Small intestine (tissue), 7 donors: Measurements from ENCODE around the gene RNF212. TPM values are rescaled to one million over a fixed set of nuclear protein-coding genes. Genes with fewer than 3 reads are reported as not detected.

Experiments
- DNase-seq, 2 donors: peaks; one replicate each; pipeline versions ENCODE4 v3.0.0 to v3.0.0-alpha.2; 2013
- FAIRE-seq: peaks from 2 replicates; lab custom pipeline; 2012; peaks lifted over from hg19 to GRCh38; lab: Jason Lieb, UNC
- H3K27ac ChIP-seq, 3 donors: one replicate each; pipeline ENCODE4 v1.5.1; 2013; ENCODE audit warnings: low read length in 2 of 3, mild to moderate bottlenecking in 2 of 3, control low read depth in 1 of 3, inconsistent platforms in 1 of 3, low read depth in 1 of 3, moderate library complexity in 1 of 3
- H3K27me3 ChIP-seq, 3 donors: one replicate each; pipeline ENCODE4 v1.6.1; 2013; ENCODE audit warnings: low read length in 3 of 3, inconsistent platforms in 1 of 3; ENCODE audit not compliant: control insufficient read depth in 3 of 3, insufficient read depth in 3 of 3
- H3K36me3 ChIP-seq, 3 donors: one replicate each; pipeline ENCODE4 v1.6.1; 2013; ENCODE audit warnings: low read length in 3 of 3, inconsistent platforms in 1 of 3, low read depth in 1 of 3, mild to moderate bottlenecking in 1 of 3, moderate library complexity in 1 of 3; ENCODE audit not compliant: control insufficient read depth in 3 of 3, insufficient read depth in 2 of 3
- H3K4me1 ChIP-seq, 3 donors: one replicate each; pipeline ENCODE4 v1.6.1; 2013; ENCODE audit warnings: low read length in 2 of 3, inconsistent platforms in 1 of 3, low read depth in 1 of 3, mild to moderate bottlenecking in 1 of 3, moderate library complexity in 1 of 3; ENCODE audit not compliant: control insufficient read depth in 3 of 3, insufficient read depth in 2 of 3
- H3K4me3 ChIP-seq, 3 donors: one replicate each; pipeline ENCODE4 v1.5.1; 2013; ENCODE audit warnings: low read length in 3 of 3, control low read depth in 1 of 3, inconsistent platforms in 1 of 3, low read depth in 1 of 3, mild to moderate bottlenecking in 1 of 3, moderate library complexity in 1 of 3
- H3K9me3 ChIP-seq, 2 donors: one replicate each; pipeline ENCODE4 v1.6.1; 2013; ENCODE audit warnings: low read depth in 1 of 2, low read length in 1 of 2; ENCODE audit not compliant: control insufficient read depth in 2 of 2, insufficient read depth in 1 of 2
- WGBS, 3 donors: extraction: QIAGEN DNeasy Blood & Tissue Kit; methylation state at CpG; one replicate each; pipeline ENCODE4 v1.1.7; 2013; 5-methylcytosine and 5-hydroxymethylcytosine counted together
- polyA plus RNA-seq, 4 donors: library from polyadenylated mRNA; stranded (reverse) in 3 of 4; unstranded in 1 of 4; fragments of 200-250 nt in 3 of 4; fragments of 120-200 nt in 1 of 4; gene quantifications; one replicate each; pipeline versions ENCODE4 v1.2.1 to v1.2.3, GENCODE V29; 2013
- donor health status: healthy with polysubstance abuse.
- donor health status: control.
- donor health status: control.
- donor health status: Bipolar disorder and iron deficiency.
- donor health status: healthy.

RNF212 gene
- polyA plus RNA-seq, 4 donors: 1.4 to 2.2 (median 1.7) TPM; not detected in 1

DNA sequence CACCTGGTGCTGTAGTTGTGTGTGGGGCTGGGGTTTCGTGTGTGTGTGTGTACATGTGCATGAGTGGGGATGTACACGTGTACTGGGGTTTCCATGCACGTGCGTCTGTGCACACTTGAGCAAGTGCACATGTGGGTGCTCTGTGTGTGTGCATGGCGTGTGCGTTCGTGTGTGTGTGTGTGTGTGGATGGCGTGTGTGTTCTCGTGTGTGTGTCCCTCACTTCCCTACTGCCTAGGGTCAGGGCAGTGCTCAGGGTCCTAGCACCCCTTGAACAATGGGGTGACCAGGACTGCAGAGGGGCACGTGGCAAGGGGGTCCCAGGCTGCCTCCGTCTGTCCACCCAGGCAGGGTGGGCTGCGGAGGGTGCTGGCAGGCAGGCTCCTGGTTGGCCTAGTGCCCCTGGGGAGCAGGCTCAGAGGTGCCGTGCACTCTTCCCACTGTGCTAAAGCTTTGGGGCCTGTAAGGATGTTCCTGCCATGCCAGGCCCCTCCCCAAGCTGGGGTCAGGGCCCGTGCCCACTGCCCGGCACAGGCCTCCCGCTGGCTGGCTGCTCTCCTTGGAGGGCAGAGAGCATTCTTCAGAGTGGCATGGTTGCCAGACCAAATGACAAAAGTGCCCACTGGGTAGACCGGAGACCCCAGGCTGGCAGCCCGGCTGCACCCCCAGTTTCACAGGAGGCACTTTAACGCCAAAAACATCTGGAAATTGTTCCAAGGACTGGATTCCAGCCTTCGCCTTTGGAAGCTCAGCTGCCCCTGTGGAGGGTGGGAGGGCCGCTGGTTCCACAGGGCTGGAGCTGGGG lies 72.8 kb downstream of the RNF212 start:
- no peaks in the 10 kb centered on the region for H3K9me3 ChIP-seq
- H3K4me3 ChIP-seq: no peak overlapping the region
- DNase-seq: no peak
- 79 to 87% (median 81%) methylated on average over 21 of the region's 21 CpGs for WGBS, 3 donors
- H3K36me3 ChIP-seq: no peaks in the 10 kb centered on the region
- FAIRE-seq: no peak
- H3K27me3 ChIP-seq: peaks cover under 1 to 30% (median 3%) of the 10 kb centered on the region in 3 donors
- H3K4me1 ChIP-seq: peaks cover 0 to 4% (median 0%) of the 10 kb centered on the region in 3 donors
- no peak overlapping the region for H3K27ac ChIP-seq

DNA sequence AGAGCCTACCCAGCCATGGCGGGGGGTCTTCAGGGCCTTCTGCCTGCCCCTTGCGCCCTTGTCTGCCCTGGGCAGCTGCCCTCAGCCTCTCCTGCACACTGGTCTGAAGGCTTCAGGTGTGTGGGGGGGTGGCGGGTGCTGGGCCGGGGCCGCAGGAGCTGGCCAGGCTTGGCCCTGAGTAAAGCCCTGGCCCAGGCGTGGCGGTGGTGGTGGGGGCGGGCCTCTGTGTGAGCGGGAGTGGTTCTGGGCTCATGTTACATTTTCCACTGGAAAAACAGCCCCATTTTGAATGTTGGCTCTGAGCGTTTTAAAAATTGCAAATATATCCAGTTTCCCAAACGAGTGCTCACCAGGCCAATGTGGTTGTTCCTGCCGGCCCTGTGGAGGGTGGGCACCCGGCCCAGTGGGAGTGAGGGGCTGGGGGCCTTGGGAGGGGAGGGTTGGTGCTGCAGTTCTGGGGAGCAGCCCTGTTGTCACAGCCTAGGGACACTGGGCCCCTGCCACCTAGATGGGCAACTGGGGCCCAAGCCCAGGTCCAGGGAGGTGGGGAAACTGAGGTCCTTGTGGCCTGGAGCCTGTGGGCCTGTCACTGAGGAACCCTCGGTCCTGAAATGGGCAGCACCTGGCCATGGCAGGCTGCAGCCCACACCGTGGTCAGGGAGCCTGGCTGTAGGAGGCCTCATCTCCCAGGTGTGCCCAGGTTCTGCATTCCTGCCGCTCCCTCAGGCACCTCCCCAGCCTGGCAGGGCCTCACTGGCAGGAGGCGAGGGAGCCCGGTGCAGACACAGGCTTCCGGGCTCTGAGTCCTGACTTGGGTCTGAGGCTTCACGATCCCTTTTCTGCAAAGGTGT lies 73.6 kb downstream of the RNF212 start:
- Histone ChIP-seq H3K27ac (no peak overlapping the region), H3K9me3 (no peaks in the 10 kb centered on the region), H3K4me1 (peaks cover 0 to 4% (median 0%) of the 10 kb centered on the region in 3 donors), H3K27me3 (peaks cover 0 to 21% (median 1%) of the 10 kb centered on the region in 3 donors), H3K36me3 (no peaks in the 10 kb centered on the region), H3K4me3 (no peak overlapping the region)
- 53 to 67% (median 61%) methylated on average over 18 to 20 of the region's 20 CpGs for WGBS, 3 donors
- FAIRE-seq (no peak), DNase-seq (no peak)

DNA sequence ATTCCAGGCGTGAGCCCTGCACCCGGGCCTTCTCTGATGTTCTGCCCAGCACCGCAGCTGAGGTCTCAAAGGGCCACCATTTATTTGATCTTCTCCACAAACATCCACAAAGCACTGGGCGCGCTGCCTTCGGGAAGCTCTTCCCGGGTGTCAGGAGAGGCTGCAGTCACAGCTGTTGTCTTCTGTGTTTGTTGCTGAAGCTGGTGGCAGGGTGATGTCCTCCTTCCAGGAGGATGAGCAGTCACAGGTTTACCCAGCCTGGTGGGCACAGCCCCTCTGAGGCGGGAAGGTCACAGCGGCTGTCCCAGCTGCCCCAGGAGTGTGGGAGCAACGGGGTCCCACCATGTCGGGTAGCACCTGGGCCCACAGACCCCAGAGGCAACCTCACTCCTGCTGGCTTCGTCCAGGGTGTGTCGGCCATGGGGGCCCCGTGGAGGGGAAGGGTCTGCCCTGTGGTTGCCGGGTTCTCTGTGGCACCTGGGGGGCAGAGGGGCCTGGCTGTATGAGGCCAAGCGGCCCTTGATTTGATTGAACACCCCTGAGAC lies 74.3 kb downstream of the RNF212 start:
- H3K4me3 ChIP-seq: no peak overlapping the region
- H3K36me3 ChIP-seq: no peaks in the 10 kb centered on the region
- 79 to 83% (median 80%) methylated on average over 16 of the region's 16 CpGs for WGBS, 3 donors
- H3K4me1 ChIP-seq: peaks cover 0 to 4% (median 0%) of the 10 kb centered on the region in 3 donors
- DNase-seq (no peak), FAIRE-seq (no peak)
- H3K27ac ChIP-seq: no peak overlapping the region
- peaks cover 0 to 14% (median 0%) of the 10 kb centered on the region in 3 donors for H3K27me3 ChIP-seq
- no peaks in the 10 kb centered on the region for H3K9me3 ChIP-seq

DNA sequence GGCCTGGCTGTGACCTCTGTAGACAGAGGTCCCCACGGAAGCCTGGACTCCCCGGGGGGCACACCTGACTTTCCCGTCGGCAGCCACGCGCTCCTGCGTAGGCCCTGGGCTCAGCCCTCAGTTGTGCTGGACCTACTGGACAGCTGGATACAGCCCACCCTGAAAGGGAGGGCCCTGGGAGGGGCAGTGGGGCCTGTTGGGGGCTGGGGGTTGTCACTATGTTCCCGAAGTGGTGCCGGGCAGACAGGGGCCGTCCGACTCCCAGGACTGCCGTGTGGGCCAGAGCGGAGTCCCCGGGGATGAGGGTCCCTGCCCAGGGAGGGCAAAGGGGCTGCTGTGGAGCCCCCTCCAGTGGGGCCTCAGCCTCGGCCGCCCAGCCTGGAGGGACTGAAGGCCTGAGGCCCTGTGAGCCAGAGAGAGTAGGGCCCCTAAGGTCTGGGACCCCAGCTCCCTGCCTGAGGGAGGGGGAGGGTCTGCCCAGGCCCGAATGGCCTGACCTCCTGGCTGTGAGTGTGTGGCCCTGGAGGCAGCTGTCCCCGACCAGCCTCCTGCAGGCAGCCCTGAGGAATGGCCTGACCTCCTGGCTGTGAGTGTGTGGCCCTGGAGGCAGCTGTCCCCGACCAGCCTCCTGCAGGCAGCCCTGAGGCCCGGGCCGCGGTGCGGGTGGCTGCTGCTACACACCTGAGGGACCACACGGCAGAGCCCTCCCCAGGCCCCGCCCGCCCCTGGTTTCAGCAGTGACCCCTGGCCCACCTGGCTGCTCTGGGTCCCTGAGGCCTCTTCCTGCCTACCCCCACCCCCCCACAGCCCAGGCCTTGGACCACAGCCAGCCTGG lies 76.2 kb downstream of the RNF212 start:
- Histone ChIP-seq H3K27me3 (peaks cover 0 to 16% (median 0%) of the 10 kb centered on the region in 3 donors), H3K4me1 (peaks cover 0 to 4% (median 0%) of the 10 kb centered on the region in 3 donors), H3K36me3 (no peaks in the 10 kb centered on the region), H3K9me3 (no peaks in the 10 kb centered on the region), H3K27ac (no peak overlapping the region), H3K4me3 (no peak overlapping the region)
- 88 to 94% (median 89%) methylated on average over 21 to 26 of the region's 26 CpGs for WGBS, 3 donors
- no peak for DNase-seq
- FAIRE-seq: no peak

DNA sequence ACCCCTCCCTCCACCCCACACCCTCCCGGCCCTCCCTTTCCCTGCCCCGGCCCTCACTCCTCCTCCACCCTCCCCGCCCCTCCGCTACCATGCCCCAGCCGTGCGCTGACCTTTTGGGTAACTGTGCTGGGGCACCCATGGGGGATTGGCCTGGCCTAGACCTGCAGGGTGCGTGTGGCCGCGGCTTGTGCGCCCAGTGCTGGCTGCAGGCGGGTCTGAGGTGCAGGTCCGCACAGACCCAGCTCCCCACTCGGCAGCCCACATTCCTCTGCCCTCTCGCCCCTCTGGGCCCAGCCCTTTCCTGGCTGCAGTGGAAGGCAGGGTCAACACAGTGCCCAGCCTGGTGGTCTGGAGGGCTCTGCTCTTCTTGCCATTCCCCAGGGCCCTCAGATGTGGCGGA lies 77.3 kb downstream of the RNF212 start:
- H3K27ac ChIP-seq: no peak overlapping the region
- H3K4me3 ChIP-seq: no peak overlapping the region
- no peaks in the 10 kb centered on the region for H3K36me3 ChIP-seq
- DNase-seq (no peak), FAIRE-seq (no peak)
- peaks cover 0 to 4% (median 0%) of the 10 kb centered on the region in 3 donors for H3K4me1 ChIP-seq
- H3K27me3 ChIP-seq: peaks cover 0 to 13% (median 0%) of the 10 kb centered on the region in 3 donors
- no peaks in the 10 kb centered on the region for H3K9me3 ChIP-seq
- 59 to 84% (median 77%) methylated on average over 11 to 15 of the region's 15 CpGs for WGBS, 3 donors

DNA sequence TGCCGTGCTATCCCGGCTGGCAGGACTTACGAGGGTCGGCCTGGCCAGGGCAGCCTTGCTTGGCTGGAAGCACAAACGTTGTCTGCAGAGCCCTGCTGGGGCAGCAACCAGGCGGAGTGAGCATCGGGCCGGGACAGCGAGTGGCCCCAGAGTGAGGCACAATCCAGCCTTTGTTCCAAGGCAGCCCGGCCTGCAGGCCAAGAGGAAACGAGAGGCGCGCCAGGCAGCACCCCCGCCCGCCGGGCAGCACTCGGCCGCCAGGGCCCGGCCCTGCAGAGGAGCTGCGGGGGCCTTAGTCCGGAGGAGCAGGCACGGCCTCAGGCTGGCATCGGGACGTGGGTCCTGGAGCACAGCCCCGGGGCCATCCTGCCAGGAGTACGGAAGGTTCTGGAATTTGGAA lies 77.9 kb downstream of the RNF212 start:
- no peak for DNase-seq
- no peaks in the 10 kb centered on the region for H3K9me3 ChIP-seq
- H3K36me3 ChIP-seq: no peaks in the 10 kb centered on the region
- FAIRE-seq: no peak
- WGBS, 3 donors: 33 to 64% (median 36%) methylated on average over 22 to 26 of the region's 26 CpGs
- H3K4me3 ChIP-seq: no peak overlapping the region
- no peak overlapping the region for H3K27ac ChIP-seq
- H3K4me1 ChIP-seq: peaks cover 0 to 4% (median 0%) of the 10 kb centered on the region in 3 donors
- peaks cover 0 to 16% (median 0%) of the 10 kb centered on the region in 3 donors for H3K27me3 ChIP-seq

DNA sequence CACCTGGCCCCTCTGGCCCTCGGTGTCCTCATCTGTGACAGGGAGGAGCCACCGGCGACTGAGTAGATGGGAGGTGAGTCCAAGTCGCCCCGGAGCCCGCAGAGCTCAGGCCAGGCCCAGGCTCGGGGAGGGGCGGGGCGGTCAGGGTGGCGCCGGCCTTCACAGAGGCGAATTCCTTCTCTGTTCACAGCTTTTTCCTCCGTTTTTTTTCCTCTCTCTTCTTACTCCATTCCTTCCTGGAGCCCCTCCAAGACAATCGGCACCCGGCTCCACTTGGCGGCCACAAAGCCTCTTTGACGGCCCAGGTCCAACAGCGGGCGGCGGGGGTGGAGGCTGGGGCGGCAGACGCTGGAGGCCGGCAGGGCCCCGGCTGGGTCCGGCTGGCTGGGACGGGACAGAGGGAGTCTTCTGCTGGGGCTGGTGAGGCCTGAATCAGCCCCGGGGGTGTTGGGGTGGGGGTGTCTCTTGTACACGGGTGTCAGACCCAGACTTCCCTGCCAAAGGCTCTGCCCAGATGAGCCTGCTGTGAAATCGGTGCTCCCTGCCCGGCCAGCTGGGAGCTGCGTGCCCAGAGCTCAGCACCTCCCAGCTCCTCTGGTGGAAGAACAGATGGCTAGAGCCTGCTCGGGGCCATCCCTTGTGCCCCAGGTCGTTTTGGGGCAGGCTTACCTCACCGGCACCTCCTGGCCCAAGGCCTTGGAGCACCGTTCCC lies 79.4 kb downstream of the RNF212 start:
- peaks cover 0 to 23% (median 3%) of the 10 kb centered on the region in 3 donors for H3K27me3 ChIP-seq
- H3K4me1 ChIP-seq: no peaks in the 10 kb centered on the region
- H3K36me3 ChIP-seq: no peaks in the 10 kb centered on the region
- no peak overlapping the region for H3K27ac ChIP-seq
- H3K9me3 ChIP-seq: no peaks in the 10 kb centered on the region
- DNase-seq (no peak), FAIRE-seq (no peak)
- H3K4me3 ChIP-seq: no peak overlapping the region
- 46 to 68% (median 56%) methylated on average over 30 to 35 of the region's 35 CpGs for WGBS, 3 donors
